ENCODE data around the gene LHFPL3.

Gene LHFPL3

DNA sequence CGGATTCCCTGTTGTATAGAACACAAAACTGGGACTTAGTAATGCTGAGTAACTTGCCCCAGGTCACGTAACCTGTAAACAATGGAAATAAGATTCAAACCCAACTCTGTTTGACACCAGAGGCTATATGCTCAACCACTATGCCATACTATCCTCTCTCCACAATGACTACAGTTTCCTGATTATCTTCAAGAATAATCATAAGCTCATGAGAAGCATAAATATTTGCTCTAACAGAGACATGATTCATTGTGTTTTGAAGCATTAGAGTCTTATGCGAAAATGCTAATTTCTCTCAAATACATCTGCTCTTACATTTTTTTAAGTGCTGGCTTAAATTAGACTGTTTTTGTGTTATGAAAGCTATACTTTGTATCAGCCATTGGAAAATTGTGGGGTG lies 241.3 kb downstream of the LHFPL3 start:
- no peak overlapping the region for H3K27ac ChIP-seq
- TF ChIP-seq, protein P1, sequence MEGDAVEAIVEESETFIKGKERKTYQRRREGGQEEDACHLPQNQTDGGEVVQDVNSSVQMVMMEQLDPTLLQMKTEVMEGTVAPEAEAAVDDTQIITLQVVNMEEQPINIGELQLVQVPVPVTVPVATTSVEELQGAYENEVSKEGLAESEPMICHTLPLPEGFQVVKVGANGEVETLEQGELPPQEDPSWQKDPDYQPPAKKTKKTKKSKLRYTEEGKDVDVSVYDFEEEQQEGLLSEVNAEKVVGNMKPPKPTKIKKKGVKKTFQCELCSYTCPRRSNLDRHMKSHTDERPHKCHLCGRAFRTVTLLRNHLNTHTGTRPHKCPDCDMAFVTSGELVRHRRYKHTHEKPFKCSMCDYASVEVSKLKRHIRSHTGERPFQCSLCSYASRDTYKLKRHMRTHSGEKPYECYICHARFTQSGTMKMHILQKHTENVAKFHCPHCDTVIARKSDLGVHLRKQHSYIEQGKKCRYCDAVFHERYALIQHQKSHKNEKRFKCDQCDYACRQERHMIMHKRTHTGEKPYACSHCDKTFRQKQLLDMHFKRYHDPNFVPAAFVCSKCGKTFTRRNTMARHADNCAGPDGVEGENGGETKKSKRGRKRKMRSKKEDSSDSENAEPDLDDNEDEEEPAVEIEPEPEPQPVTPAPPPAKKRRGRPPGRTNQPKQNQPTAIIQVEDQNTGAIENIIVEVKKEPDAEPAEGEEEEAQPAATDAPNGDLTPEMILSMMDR (conservative IDR thresholded peaks at IDR 0.05): no peak

DNA sequence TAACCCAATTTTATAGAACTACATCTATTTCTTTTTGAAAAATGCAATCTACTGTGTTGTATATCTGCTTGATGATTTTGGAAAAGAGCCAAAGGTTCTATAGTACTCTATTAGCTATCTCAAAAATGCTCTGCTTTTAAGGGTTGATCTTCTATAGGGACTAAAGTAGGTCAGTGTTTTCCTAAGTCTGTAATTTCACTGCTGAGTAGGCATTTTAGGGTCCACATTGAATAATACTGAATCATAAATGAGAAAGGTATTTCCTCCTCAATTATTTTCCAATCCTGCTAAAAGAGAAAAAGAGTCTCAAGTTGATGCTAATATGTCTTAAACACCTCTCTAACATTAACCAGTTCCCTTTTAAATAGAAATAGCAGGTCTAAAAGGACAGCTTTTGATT lies 244.2 kb downstream of the LHFPL3 start:
- TF ChIP-seq, protein P1 (conservative IDR thresholded peaks at IDR 0.05): no peak

DNA sequence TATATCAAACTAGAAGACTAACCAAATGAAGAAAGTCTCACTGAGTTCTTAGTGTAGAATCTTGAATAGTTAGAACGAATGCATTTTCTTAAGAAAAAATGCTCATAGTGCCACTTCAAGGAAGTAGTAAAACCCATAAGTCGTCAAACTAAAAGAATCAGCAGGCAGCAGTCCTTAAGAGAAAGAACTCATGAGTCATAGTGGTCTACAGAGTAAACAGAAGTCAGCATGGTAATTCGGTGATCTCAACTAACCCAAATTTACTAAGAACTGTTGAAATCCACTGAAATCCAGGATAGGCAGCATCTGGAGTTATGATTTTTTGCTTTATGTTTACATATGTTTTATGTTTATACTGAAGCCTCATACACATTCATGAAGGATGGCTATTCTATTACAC lies 256.2 kb downstream of the LHFPL3 start:
- H3K27ac ChIP-seq: no peak overlapping the region
- TF ChIP-seq, protein P1 (conservative IDR thresholded peaks at IDR 0.05): no peak

More for the DNA sequence above, 244.2 kb downstream of the LHFPL3 start:
- no peak overlapping the region for H3K27ac ChIP-seq

DNA sequence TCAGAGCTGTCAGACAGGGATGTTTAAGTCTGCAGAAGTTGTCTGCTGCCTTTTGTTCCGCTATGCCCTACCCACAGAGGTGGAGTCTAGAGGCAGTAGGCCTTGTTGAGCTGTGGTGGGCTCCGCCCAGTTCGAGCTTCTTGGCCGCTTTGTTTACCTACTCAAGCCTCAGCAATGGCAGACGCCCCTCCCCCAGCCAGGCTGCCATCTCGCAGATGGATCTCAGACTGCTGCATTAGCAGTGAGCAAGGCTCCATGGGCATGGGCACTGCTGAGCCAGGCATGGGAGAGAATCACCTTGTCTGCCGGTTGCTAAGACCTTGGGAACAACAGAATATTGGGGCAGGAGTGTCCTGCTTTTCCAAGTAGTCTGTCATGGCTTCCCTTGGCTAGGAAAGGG lies 267.2 kb downstream of the LHFPL3 start:
- H3K27ac ChIP-seq: peak overlapping the region; percentile 91

DNA sequence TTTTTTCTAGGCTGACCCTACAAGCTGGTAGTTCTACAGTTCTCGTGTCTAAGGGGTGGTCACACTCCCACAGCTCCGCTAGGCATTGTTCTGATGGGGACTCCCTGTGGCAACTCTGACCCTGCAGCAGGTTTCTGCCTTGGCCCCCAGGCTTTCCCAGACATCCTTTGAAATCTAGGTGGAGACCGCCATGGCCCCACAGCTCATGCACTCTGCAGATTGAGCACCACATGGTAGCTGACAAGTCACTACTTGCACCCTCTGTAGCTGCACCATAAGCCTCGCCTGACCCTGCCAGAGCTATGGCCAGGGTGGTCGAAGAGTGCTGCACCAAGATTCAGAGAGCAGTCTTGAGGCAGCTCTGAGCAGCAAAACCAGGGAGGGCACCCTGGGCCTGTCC lies 275.6 kb downstream of the LHFPL3 start:
- no peak overlapping the region for H3K27ac ChIP-seq
- TF ChIP-seq, protein P1 (conservative IDR thresholded peaks at IDR 0.05): no peak

DNA sequence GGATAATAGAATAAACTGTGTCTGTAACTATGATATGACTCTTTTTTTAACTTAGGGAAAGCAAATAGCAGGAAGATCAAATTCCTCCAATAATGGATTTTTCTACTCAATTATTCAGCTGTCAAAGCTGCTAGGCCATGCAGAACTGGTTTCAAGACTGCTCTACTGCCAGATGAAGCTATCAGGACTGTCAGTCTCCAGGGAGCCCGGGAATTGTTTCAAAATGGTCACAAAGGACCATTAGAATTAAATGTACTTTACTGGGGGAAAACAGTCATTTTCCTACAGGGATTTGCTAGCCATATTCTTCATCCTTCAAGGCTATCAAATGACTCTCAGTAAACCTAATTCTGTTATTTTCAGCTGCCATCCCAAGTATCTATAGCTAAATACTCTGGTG lies 276.3 kb downstream of the LHFPL3 start:
- no peak overlapping the region for H3K27ac ChIP-seq
- TF ChIP-seq, protein P1 (conservative IDR thresholded peaks at IDR 0.05): no peak

DNA sequence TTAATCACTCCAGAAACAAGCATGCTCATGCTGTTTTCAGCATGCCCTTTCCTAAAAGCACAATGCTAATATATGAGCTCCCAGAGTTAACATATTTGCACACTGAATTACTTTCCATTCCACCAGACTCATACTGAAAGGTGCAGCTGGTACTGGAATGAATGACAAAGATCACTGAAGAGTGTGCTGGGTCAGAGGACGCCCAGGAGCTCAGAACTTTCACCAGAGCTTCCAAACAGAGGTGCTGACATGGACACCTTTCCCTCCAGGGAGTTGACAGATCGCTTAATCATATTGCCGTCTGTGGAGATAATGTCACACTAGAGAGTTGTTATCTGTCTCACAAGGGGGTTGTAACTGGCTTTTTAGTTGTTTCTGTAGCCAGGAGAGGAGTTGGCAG lies 292.9 kb downstream of the LHFPL3 start:
- H3K27ac ChIP-seq: peak overlapping the region; percentile 86
- TF ChIP-seq, protein P1 (conservative IDR thresholded peaks at IDR 0.05): no peak

DNA sequence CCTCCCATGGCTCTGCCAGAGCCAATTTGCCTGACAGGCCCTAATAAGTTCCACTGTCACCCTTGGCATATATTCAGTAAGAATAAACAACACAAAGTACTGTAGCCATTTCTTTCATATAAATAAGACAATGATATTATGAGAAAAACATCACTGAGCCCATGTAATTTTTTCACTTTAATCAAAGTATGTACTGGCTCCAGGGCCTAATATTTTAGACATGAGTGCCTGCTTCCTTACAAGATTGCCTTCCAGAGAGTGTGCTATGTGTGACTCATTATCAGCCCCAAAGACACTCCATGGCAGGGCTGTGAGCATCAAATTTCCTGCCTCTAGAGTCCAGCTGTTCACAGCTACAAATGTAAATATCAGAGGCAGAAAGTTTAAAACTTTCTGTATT lies 297.6 kb downstream of the LHFPL3 start:
- H3K27ac ChIP-seq: no peak overlapping the region
- TF ChIP-seq, protein P1 (conservative IDR thresholded peaks at IDR 0.05): no peak

All from VCaP (cell line).